CD4-positive, alpha-beta memory T cell (primary cell): ENCODE results near the gene SERINC5. TPM values are rescaled to one million over a fixed set of nuclear protein-coding genes. Genes with fewer than 3 reads are reported as not detected.
A peak's percentile ranks its signal among the peaks of the same experiment; 100 is the strongest.
"Not testable (repeated sequence)": the region's sequence is repeated elsewhere in the genome, so short reads cannot be mapped to it uniquely, and the experiment has no call there.

ENCODE experiments used
- CTCF ChIA-PET: fragments of 350-600 bp; sonication (Branson Sonifier 250); formaldehyde crosslinking; loops from one replicate; lab custom pipeline; 2021; ENCODE audit warnings: inconsistent platforms; ENCODE audit not compliant: partially characterized antibody; lab: Charles Lee
- POLR2A ChIA-PET: fragments of 350-600 bp; sonication (Branson Sonifier 250); formaldehyde crosslinking; loops from one replicate; lab custom pipeline; 2021; ENCODE audit not compliant: partially characterized antibody; lab: Charles Lee
- DNase-seq, 5 donors: peaks; one replicate each; pipeline versions ENCODE4 v3.0.0 to v3.0.0-alpha.2; 2020 to 2022; ENCODE audit warnings: mixed read lengths in 1 of 5
- H3K27ac ChIP-seq: one replicate; pipeline ENCODE4 v1.7.0; 2013; ENCODE audit warnings: low read depth, low read length
- H3K27me3 ChIP-seq: 2 replicates; pipeline ENCODE4 v1.7.0; 2013; ENCODE audit warnings: mild to moderate bottlenecking, low read length, moderate library complexity; ENCODE audit not compliant: insufficient read depth
- H3K36me3 ChIP-seq: 2 replicates; pipeline ENCODE4 v1.7.0; 2013; ENCODE audit warnings: mild to moderate bottlenecking, low read length, moderate library complexity; ENCODE audit not compliant: insufficient read depth
- H3K4me1 ChIP-seq: 2 replicates; pipeline ENCODE4 v1.7.0; 2013; ENCODE audit warnings: mild to moderate bottlenecking, low read length, moderate library complexity; ENCODE audit not compliant: insufficient read depth
- H3K4me3 ChIP-seq, 2 donors: one replicate each; pipeline ENCODE4 v1.7.0; 2013; ENCODE audit warnings: low read length in 2 of 2, mild to moderate bottlenecking in 1 of 2
- H3K9me3 ChIP-seq, 2 donors: one replicate each; pipeline ENCODE4 v1.7.0; 2013; ENCODE audit warnings: low read length in 2 of 2, control low read depth in 1 of 2; ENCODE audit not compliant: control insufficient read depth in 1 of 2
- H3K27ac Mint-ChIP-seq, 7 donors: one replicate each; pipeline ENCODE4 v1.8.0; 2020 to 2021; ENCODE audit warnings: mixed read lengths in 7 of 7, mild to moderate bottlenecking in 6 of 7, inconsistent platforms in 3 of 7, moderate library complexity in 3 of 7
- H3K27me3 Mint-ChIP-seq, 2 donors: one replicate each; pipeline ENCODE4 v1.8.0; 2020 to 2021; ENCODE audit warnings: mixed read lengths in 2 of 2
- H3K36me3 Mint-ChIP-seq, 2 donors: one replicate each; pipeline ENCODE4 v1.8.0; 2020 to 2021; ENCODE audit warnings: mixed read lengths in 2 of 2, inconsistent platforms in 1 of 2, mild to moderate bottlenecking in 1 of 2
- H3K4me1 Mint-ChIP-seq, 4 donors: one replicate each; pipeline ENCODE4 v1.8.0; 2020 to 2021; ENCODE audit warnings: mixed read lengths in 4 of 4, mild to moderate bottlenecking in 1 of 4
- H3K4me3 Mint-ChIP-seq, 8 donors: one replicate each; pipeline ENCODE4 v1.8.0; 2020 to 2021; ENCODE audit warnings: mixed read lengths in 8 of 8, mild to moderate bottlenecking in 7 of 8, moderate library complexity in 6 of 8, inconsistent platforms in 3 of 8
- H3K9me3 Mint-ChIP-seq, 8 donors: one replicate each; pipeline ENCODE4 v1.8.0; 2020 to 2021; ENCODE audit warnings: mixed read lengths in 8 of 8, mild to moderate bottlenecking in 5 of 8, inconsistent platforms in 3 of 8, moderate library complexity in 1 of 8
- intact Hi-C: fragments of 100-400 bp; cut with micrococcal nuclease; formaldehyde crosslinking; loops from one replicate; pipeline ENCODE4 v1.15.1; 2023
- polyA plus RNA-seq, 2 donors: library from polyadenylated mRNA; unstranded; fragments of 300-500 nt; fragmentation: Illumina TruSeq; gene quantifications; one replicate each; pipeline ENCODE4 v1.2.3, GENCODE V29; 2021
- total RNA-seq, 2 experiments: library from RNA; stranded (reverse); gene quantifications; one replicate each; pipeline ENCODE4 v1.2.3, GENCODE V29; 2021

Gene SERINC5
- total and polyA plus RNA-seq, 4 experiments from 2014 or later: 20.7 to 165 (median 94.0) TPM

GRCh38 chr5:80276186-80276585, 20.3 kb upstream of the SERINC5 start:
- POLR2A ChIA-PET: interaction anchor here (0.5 to 2.2 kb wide), 3 partner anchors 95 to 184 kb away, joined by 3 to 9 read pairs (median 3); no protein-coding TSS in a partner anchor

GRCh38 chr5:80275347-80275746, 19.5 kb upstream of the SERINC5 start:
- POLR2A ChIA-PET: interaction anchor here (0.6 to 11.7 kb wide), 8 partner anchors 18 to 186 kb away, joined by 3 to 184 read pairs (median 4); partner anchors contain the start of gene SERINC5

More at GRCh38 chr5:80276186-80276585, 20.3 kb upstream of the SERINC5 start:
- peak overlapping the region in 2 of 7 donors; percentile 29 to 44 for H3K27ac Mint-ChIP-seq
- H3K4me3 ChIP-seq: no peak overlapping the region
- H3K27me3 ChIP-seq: no peaks in the 10 kb centered on the region
- CTCF ChIA-PET: interaction anchor here (0.6 to 9.2 kb wide), 12 partner anchors 10 to 192 kb away, joined by 3 to 144 read pairs (median 4); partner anchors contain the start of gene SERINC5
- intact Hi-C loops: no loop called here
- H3K27me3 Mint-ChIP-seq: no peaks in the 10 kb centered on the region
- no peak overlapping the region for H3K27ac ChIP-seq
- H3K36me3 ChIP-seq: no peaks in the 10 kb centered on the region
- H3K9me3 Mint-ChIP-seq: no peaks in the 10 kb centered on the region
- no peak for DNase-seq
- no peaks in the 10 kb centered on the region for H3K36me3 Mint-ChIP-seq
- H3K9me3 ChIP-seq: no peaks in the 10 kb centered on the region
- peaks cover 8 to 22% (median 12%) of the 10 kb centered on the region in 4 donors for H3K4me1 Mint-ChIP-seq
- no peak overlapping the region for H3K4me3 Mint-ChIP-seq
- H3K4me1 ChIP-seq: peaks cover 6% of the 10 kb centered on the region

GRCh38 chr5:80270543-80270942, 14.7 kb upstream of the SERINC5 start:
- H3K4me3 ChIP-seq, H3K36me3 ChIP-seq, H3K9me3 ChIP-seq, H3K9me3 Mint-ChIP-seq, H3K27me3 Mint-ChIP-seq, H3K36me3 Mint-ChIP-seq, DNase-seq, H3K27me3 ChIP-seq: not testable (repeated sequence)
- peaks cover 34% of the 10 kb centered on the region for H3K4me1 ChIP-seq
- intact Hi-C loops: loop anchor here (1.0 to 5.0 kb wide), 2 partner anchors 14 to 133 kb away; partner anchors contain the start of gene SERINC5
- peak overlapping the region; percentile 18 for H3K27ac ChIP-seq
- H3K4me1 Mint-ChIP-seq: peaks cover 29 to 50% (median 38%) of the 10 kb centered on the region in 4 donors
- ChIA-PET CTCF (interaction anchor here (1.3 to 9.2 kb wide), 4 partner anchors 14 to 179 kb away, joined by 4 to 144 read pairs (median 10); partner anchors contain the start of gene SERINC5), POLR2A (interaction anchor here (0.6 to 11.7 kb wide), 9 partner anchors 13 to 179 kb away, joined by 3 to 184 read pairs (median 5); partner anchors contain the start of gene SERINC5)
- H3K4me3 Mint-ChIP-seq: peak overlapping the region in 6 of 8 donors; percentile 57 to 81 (median 74)
- peak overlapping the region; percentile 91 to 99 (median 94) for H3K27ac Mint-ChIP-seq

More at GRCh38 chr5:80275347-80275746, 19.5 kb upstream of the SERINC5 start:
- Histone ChIP-seq H3K27ac (no peak overlapping the region), H3K4me1 (peaks cover 14% of the 10 kb centered on the region), H3K4me3 (no peak overlapping the region), H3K9me3 (no peaks in the 10 kb centered on the region), H3K27me3 (no peaks in the 10 kb centered on the region), H3K36me3 (no peaks in the 10 kb centered on the region)
- intact Hi-C loops: loop anchor here (1.0 kb wide), 1 partner anchor 183 kb away; no protein-coding TSS in a partner anchor
- CTCF ChIA-PET: interaction anchor here (0.6 to 9.2 kb wide), 37 partner anchors 9 to 721 kb away, joined by 3 to 144 read pairs (median 4); partner anchors contain the start of gene SERINC5
- Mint-ChIP-seq H3K27ac (peak overlapping the region in 2 of 7 donors; percentile 18 to 75), H3K4me3 (no peak overlapping the region), H3K36me3 (no peaks in the 10 kb centered on the region), H3K4me1 (peaks cover 11 to 31% (median 19%) of the 10 kb centered on the region in 4 donors), H3K9me3 (no peaks in the 10 kb centered on the region), H3K27me3 (no peaks in the 10 kb centered on the region)
- DNase-seq: peak in 4 of 5 donors; percentile 28 to 39 (median 35)

GRCh38 chr5:80269991-80270438, 14.2 kb upstream of the SERINC5 start:
- CTCF ChIA-PET: interaction anchor here (1.2 to 9.2 kb wide), 4 partner anchors 13 to 178 kb away, joined by 3 to 144 read pairs (median 10); partner anchors contain the start of gene SERINC5
- Mint-ChIP-seq H3K27ac (peak overlapping the region; percentile 91 to 99 (median 94)), H3K9me3 (no peaks in the 10 kb centered on the region), H3K36me3 (no peaks in the 10 kb centered on the region), H3K27me3 (no peaks in the 10 kb centered on the region), H3K4me3 (peak overlapping the region; percentile 43 to 81 (median 66)), H3K4me1 (peaks cover 26 to 48% (median 35%) of the 10 kb centered on the region in 4 donors)
- Histone ChIP-seq H3K9me3 (no peaks in the 10 kb centered on the region), H3K4me1 (peaks cover 34% of the 10 kb centered on the region), H3K4me3 (no peak overlapping the region), H3K36me3 (no peaks in the 10 kb centered on the region), H3K27me3 (no peaks in the 10 kb centered on the region), H3K27ac (peak overlapping the region; percentile 18)
- DNase-seq: peak in 4 of 5 donors; percentile 47 to 55 (median 52)
- POLR2A ChIA-PET: interaction anchor here (0.6 to 11.7 kb wide), 11 partner anchors 12 to 178 kb away, joined by 3 to 184 read pairs (median 5); partner anchors contain the start of gene SERINC5
- intact Hi-C loops: loop anchor here (1.0 to 5.0 kb wide), 2 partner anchors 14 to 133 kb away; partner anchors contain the start of gene SERINC5

- peak overlapping the region; percentile 9 for H3K27ac ChIP-seq
- CTCF ChIA-PET: interaction anchor here (1.1 to 2.6 kb wide), 7 partner anchors 10 to 186 kb away, joined by 3 to 19 read pairs (median 5); partner anchors contain the start of gene SERINC5
- intact Hi-C loops: no loop called here
- H3K36me3 Mint-ChIP-seq: no peaks in the 10 kb centered on the region
- no peaks in the 10 kb centered on the region for H3K9me3 Mint-ChIP-seq
- POLR2A ChIA-PET: interaction anchor here (0.5 to 11.7 kb wide), 11 partner anchors 11 to 177 kb away, joined by 3 to 184 read pairs (median 7); partner anchors contain the start of gene SERINC5
- H3K27me3 ChIP-seq: no peaks in the 10 kb centered on the region
- peak overlapping the region; percentile 77 to 99 (median 92) for H3K27ac Mint-ChIP-seq
- H3K4me1 ChIP-seq: peaks cover 34% of the 10 kb centered on the region
- H3K4me1 Mint-ChIP-seq: peaks cover 28 to 48% (median 39%) of the 10 kb centered on the region in 4 donors
- DNase-seq: no peak
- H3K27me3 Mint-ChIP-seq: no peaks in the 10 kb centered on the region
- peak overlapping the region in 7 of 8 donors; percentile 36 to 87 (median 61) for H3K4me3 Mint-ChIP-seq
- no peaks in the 10 kb centered on the region for H3K36me3 ChIP-seq
- H3K9me3 ChIP-seq: no peaks in the 10 kb centered on the region
- H3K4me3 ChIP-seq: no peak overlapping the region
Measured at GRCh38 chr5:80268916-80269315, 13.1 kb upstream of the SERINC5 start.

- Mint-ChIP-seq H3K4me1 (peaks cover 28 to 45% (median 34%) of the 10 kb centered on the region in 4 donors), H3K27me3 (no peaks in the 10 kb centered on the region), H3K4me3 (no peak overlapping the region), H3K36me3 (no peaks in the 10 kb centered on the region), H3K9me3 (no peaks in the 10 kb centered on the region), H3K27ac (peak overlapping the region in 2 of 7 donors; percentile 5 to 20)
- H3K36me3 ChIP-seq: no peaks in the 10 kb centered on the region
- H3K4me3 ChIP-seq: no peak overlapping the region
- H3K4me1 ChIP-seq: peaks cover 32% of the 10 kb centered on the region
- H3K9me3 ChIP-seq: no peaks in the 10 kb centered on the region
- intact Hi-C loops: no loop called here
- ChIA-PET CTCF (interaction anchor here (1.0 to 1.9 kb wide), 6 partner anchors 9 to 184 kb away, joined by 3 to 10 read pairs (median 5); partner anchors contain the start of gene SERINC5), POLR2A (interaction anchor here (1.5 to 11.7 kb wide), 2 partner anchors 9 to 130 kb away, joined by 6 to 184 read pairs; partner anchors contain the start of gene SERINC5)
- no peak for DNase-seq
- H3K27me3 ChIP-seq: no peaks in the 10 kb centered on the region
- no peak overlapping the region for H3K27ac ChIP-seq
Measured at GRCh38 chr5:80266566-80266965, 10.7 kb upstream of the SERINC5 start.
